ENCODE results near the gene ZNF735.
"Not testable (repeated sequence)": the region's sequence is repeated elsewhere in the genome, so short reads cannot be mapped to it uniquely, and the experiment has no call there.

ZNF735 gene

DNA sequence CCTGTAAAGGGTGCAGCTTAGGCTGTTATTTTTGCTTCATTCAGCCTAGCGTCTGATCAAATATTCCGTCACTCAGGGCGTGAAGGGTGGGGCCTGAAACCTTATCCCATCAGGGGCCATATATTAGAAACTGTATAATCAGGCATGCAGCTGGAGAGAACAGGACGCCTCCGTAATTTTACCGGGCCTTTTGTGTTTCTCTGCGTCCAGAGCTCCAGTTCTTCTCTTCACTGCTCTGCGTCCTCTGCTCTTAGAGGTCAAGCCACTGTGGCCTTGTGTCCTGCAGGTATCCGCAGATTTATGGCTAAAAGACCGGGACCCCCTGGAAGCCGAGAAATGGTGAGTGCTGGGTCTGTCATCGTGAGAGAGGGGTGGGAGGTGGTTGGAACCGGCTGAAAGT lies at the start of gene ZNF735:
Gene ZNF735 (plus strand): TSS at position 301 of the 400 bp plus-strand sequence. CDS start 0 bp downstream, at position 301.
- no peak for DNase-seq

DNA sequence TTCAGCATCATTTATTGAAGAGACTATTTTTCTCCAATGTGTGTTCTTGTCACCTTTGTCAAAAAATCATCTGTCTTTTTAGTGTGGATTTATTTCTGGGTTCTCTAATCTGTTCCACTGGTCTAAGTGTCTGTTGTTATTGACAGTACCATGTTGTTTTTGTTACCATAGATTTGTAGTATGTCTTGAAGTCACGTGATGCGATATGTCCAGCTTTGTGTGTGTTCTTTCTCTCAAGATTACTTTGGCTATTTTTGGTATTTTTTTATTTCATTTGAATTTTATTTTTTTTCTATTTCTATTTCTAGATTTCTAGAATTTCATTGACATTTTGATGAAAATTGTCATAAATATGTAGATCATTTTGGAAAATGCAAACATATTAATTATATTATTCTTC lies 36.0 kb upstream of the ZNF735 start:
- not testable (repeated sequence) for DNase-seq

DNA sequence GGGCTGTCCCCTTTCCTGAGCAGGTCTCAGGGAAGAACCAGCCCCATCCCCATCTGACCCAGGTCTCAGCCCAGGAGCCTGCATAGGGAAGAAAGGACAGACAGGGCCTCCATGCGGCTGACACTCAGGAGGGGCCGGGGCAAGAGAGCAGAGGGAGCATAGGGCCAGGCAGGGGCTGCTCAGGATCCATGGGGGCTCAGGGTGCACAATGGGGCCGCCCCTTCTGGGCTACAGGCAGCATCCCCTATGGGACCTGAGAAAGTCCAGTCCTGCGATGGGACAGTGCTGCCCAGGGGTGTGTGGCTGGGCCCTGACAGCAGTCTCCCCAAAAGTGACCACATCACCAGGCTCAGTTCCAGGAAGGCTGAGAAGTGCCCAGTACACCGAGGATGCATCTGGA lies 32.7 kb upstream of the ZNF735 start:
- no peak for DNase-seq

DNA sequence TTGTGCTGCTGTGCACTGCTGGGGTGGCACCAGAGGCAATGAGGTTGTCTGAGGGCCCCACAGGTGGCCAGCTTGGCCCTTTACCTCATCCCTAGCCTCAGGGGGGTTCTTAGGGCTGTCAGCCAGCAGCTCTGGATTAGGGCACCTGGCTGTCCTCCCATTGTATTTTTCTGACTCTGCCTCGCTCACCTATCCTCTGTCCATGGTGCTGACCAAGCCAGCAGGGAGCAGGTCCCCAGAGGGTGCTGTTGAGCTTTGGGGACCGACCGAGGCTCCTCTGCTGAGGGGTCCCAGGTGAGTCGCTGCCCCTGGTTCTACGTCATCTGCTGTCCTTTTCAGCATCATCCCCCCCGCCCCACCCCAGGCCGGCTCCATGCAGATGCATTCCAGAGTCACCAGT lies 32.1 kb upstream of the ZNF735 start:
- DNase-seq = no peak

DNA sequence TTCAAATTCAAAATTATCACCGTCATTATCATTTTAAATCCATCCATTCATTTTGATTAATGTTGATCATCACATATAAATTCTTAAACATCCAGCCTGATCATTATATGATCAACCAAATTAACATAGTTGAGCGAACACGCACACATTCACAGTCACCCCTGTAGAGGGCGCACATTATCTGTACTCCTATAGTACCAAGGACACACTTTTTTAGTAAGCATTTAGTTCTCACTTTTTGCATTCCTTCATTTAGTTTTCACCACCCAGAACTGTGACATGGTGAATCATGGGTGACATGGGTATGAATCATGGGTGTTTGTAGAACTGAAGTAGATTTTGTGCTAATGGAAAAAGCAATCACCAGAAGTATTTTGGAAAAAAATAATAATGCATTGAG lies 26.0 kb upstream of the ZNF735 start:
- DNase-seq = no peak

DNA sequence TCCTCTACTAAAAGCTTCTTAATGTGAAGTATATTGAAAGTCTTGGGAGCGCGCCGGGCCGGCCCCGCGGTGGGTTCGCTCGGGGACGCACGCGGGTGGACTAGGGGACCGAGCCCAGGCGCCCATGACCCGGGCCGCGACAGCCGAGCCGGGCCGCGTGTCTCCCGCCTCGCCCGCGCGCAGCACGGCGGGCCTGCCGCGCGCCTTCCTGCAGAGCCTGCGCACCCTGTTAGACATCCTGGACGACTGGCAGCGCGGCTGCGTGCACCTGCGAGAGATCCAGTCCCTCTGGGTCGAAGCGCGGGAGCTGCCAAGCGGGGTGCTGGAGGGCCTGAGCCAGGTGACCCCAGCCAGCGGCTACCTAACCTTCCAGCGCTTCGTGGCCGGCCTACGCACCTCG lies 25.4 kb upstream of the ZNF735 start:
- DNase-seq = no peak

DNA sequence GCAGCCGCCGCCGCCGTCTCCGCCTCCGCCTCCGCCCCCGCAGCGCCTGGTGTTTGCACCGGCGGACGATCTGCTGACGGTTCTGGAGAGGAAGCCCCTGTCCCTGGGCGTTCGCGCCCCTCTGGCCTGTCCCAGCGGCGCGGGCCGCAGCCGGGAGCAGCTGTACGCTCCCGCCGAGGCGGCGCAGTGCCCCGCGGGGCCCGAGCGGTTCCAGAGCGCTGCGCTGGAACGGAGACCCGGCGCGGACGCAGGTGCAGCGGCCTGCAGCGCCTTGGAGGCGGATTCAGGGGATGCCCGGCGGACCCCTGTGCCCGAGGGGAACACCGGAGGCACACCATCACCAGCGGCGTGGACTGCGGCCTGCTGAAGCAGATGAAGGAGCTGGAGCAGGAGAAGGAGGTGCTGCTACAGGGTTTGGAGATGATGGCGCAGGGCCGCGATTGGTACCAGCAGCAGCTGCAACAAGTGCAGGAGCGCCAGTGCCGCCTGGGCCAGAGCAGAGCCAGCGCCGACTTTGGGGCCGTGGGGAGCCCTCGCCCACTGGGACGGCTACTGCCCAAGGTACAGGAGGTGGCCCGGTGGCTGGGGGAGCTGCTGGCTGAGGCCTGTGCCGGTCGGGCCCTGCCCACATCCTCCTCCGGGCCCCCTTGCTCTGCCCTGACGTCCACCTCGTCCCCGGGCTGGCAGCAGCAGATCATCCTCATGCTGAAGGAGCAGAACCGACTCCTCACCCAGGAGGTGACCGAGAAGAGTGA lies 24.8 kb upstream of the ZNF735 start:
- no peak for DNase-seq

DNA sequence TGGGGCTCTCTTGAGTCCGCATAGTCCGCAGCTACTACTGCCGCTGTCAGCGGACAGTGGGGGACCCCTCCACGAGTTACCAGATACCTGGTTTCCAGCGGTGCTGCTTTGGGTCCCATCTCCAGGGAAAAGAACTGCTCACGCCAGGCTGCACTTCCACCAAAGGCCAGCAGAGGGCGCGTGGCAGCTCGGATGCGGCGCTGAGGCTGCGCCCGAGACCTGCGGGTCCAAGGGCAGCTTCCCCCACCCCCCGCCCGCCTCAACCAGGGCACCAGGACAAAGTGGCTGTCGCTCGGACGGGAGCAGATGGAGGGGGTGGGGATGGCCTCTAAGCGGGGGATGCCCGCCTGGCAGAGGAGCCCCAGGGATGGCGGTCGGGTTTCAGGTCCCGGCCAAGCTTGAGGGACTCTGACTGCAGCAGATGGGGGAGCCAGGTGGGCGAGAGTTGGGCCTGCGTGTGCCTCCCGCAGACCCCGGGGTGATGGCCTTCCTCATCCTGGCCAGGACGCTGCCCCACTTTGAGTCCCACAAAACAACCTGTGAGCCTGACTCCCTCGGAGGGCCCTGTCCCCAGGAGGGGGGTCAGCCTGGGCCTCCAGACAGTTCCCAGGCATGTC lies 23.8 kb upstream of the ZNF735 start:
- DNase-seq = no peak

DNA sequence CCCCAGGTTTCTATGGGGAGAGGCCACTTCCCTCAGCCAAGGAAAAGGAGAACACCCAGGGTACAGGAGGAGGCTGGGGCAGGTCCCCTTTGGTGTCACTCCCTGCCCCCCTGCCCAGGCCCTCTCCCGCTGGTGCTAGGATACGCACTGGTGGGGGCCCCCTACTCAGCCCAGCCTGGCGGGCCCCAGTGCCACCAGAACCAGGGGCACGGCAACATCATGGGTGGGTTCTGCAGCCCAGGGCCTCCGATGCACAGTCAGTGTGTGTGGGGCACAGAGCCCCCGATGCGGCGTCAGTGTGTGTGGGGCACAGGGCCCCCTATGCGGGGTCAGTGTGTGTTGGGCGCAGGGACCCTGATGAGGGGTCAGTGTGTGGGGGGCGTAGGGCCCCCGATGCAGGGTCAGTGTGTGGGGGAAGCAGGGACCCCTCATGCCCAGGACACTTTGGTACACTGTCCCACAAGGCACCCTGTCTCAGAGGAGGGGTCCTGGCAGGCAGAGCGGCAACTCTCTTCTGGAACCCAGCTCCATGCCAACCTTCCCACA lies 23.1 kb upstream of the ZNF735 start:
- no peak for DNase-seq

DNA sequence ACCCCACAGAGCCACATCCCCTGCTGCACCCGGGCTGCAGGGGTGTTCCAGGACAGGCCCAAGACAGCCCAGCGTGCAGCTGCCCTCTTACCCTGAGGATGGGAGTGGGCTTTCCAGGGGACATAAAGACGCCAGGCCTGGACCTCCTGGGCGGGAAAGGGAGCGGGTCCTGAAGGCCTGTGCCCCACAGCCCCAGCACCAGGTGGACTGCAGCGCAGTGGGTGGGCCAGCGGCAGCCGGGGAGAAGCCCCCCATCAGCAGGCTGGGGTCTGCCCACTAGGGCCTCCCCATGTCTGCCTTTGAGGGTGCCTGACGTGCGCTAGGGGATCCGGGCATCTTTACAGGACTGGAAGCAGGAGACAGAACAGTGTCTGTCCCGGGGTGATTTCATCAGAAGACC lies 22.6 kb upstream of the ZNF735 start:
- no peak for DNase-seq

DNA sequence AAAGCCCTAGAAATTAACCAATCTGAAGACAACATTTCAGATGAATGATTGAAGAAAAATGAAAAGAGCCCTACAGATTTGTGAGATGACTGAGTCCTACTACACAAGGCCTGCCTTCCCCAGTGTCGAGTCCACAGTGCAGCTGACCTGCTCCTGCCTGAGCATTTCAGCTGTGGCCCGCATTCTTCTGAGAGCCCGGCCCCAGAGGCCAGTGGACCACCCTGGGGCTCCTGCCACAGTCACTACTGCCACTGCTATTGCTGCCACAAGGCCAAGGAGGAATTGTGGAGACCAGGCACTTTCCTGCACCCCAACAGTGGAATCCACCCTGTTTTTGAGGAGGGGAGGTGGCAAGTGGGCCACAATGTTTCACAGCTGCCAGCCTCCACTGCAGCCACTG lies 19.6 kb upstream of the ZNF735 start:
- no peak for DNase-seq

DNA sequence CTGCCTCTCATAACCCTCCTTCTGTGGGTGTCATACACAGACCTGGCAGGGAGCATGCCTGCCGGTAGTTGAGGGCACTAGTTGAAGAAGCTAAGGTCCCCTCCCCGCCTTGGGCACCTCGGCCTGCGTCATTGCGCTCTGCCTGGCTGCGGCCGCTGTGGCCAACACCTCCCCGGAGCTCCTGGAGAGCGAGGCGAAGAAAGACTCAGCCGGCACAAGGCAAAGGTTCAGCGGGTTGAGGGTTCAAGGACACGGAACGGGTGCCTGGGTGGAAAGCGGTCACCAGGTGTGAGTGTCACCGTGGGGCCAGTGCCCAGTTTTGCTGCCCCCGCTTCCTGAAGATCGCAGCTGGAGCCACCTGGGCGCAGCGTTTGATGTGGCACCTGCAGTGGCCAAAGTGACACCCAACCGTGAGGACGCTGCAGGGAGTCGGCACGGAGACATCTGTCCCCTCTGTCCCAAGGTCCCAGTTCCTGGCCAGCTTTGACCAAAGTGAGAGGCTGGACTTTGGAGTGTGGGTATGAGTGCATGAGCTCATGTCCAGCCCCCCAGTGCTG lies 14.8 kb upstream of the ZNF735 start:
- DNase-seq = no peak

DNA sequence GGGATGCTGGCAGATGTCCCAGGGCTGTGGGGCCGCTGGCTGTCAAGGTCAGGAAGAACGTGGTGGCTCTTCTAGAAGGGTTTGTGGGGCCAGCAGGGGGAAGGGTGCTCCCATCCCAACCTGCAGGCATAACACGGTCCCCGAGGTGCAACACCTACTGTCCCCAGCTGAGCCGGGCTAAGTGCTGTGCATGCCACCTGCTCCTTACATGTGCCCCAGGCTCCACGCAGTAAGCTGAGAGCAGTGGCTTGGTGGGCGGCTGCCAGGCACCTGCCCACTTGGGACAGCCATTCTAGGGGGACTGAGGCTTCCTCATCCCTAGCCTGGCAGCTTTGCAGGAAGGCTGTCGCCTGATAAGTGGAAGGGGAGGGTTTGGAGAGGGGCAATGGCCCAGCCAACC lies 14.2 kb upstream of the ZNF735 start:
- no peak for DNase-seq

DNA sequence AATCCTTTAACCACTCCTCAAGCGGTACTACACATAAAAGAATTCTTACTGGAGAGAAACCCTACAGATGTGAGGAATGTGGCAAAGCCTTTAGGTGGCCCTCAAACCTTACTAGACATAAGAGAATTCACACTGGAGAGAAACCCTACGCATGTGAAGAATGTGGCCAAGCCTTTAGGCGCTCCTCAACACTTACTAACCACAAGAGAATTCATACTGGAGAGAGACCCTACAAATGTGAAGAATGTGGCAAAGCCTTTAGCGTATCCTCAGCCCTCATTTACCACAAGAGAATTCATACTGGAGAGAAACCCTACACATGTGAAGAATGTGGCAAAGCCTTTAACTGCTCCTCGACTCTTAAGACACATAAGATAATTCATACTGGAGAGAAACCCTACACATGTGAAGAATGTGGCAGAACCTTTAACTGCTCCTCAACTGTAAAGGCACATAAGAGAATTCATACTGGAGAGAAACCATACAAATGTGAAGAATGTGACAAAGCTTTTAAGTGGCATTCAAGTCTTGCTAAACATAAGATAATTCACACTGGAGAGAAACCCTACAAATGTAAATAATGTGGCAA lies 12.8 kb downstream of the ZNF735 start:
- not testable (repeated sequence) for DNase-seq

DNA sequence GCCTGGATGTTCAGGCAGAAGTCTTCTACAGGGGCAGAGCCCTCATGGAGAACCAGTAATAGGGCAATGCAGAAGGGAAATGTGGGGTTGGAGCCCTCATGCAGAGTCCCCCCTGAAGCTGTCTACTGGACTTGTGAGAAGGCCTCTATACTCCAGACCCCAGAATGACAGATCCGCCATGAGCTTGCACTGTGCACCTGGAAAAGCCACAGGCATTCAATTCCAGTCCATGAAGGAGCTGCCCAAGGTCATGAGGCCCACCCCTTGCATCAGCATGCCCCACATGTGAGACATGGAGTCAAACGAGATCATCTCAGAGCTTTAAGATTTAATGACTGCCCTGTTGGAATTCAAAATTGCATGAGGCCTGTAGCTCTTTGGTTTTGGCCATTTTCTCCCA lies 16.4 kb downstream of the ZNF735 start:
- DNase-seq = no peak

DNA sequence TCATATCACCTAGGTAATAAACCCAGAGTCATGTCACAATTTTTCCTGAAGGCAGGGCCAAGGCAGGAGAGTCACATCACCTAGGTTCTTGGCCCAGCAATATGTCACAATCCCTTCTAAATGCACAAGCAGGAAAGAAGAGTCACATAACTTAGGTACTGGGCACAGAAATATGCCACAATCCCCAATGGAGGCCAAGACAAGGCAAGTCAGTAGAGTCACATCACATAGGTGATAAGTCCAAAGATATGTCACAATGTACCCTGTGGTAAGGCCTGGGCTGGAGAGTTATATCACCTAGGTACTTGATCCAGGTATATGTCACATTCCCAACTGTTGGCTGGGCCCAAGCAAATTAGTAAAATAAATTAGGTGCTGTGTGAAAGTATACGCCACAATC lies 21.2 kb downstream of the ZNF735 start, which contains the start of gene ZNF679:
Gene ZNF679 (plus strand): TSS at position 301 of the 400 bp plus-strand sequence. CDS start 20,644 bp downstream, outside the sequence.
- DNase-seq = not testable (repeated sequence)

DNA sequence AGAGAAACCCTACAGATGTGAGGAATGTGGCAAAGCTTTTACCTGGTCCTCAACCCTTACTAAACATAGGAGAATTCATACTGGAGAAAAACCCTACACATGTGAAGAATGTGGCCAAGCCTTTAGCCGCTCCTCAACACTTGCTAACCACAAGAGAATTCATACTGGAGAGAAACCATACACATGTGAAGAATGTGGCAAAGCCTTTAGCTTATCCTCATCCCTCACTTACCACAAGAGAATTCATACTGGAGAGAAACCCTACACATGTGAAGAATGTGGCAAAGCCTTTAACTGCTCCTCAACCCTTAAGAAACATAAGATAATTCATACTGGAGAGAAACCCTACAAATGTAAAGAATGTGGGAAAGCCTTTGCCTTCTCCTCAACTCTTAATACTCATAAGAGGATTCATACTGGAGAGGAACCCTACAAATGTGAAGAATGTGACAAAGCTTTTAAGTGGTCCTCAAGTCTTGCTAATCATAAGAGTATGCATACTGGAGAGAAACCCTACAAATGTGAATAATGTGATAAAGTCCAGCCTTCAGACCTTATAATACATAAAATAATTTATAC lies 59.4 kb downstream of the ZNF735 start:
- DNase-seq = no peak
